A549 (cell line): ENCODE measurements around the gene ZC4H2.

Source experiments
- CTCF ChIP-seq: fragments of >200 bp; sonication (Bioruptor Twin); formaldehyde crosslinking; IDR thresholded peaks from 3 replicates; pipeline ENCODE4 v1.5.1; 2016
- EP300 ChIP-seq, 2 experiments: fragments of >200 bp; sonication (Bioruptor Twin); formaldehyde crosslinking; IDR thresholded peaks; 2 replicates in 1 of 2; 3 replicates in 1 of 2; pipeline ENCODE4 v1.6.1; 2016 to 2017
- POLR2A ChIP-seq: IDR thresholded peaks from 2 replicates; pipeline ENCODE4 v1.6.1; 2012; ENCODE audit warnings: mild to moderate bottlenecking, low read length
- RNF2 ChIP-seq: fragments of 200-600 bp; sonication (generic); IDR thresholded peaks from 2 replicates; pipeline ENCODE4 v1.6.1; 2016; ENCODE audit warnings: low read depth, mild to moderate bottlenecking, antibody characterized with exemption, moderate library complexity, borderline replicate concordance

GRCh38 chrX:64977051-64977450 lies 801 bp upstream of the ZC4H2 start:
- no peak for TF ChIP-seq EP300 (IDR thresholded peaks at IDR 0.05)
- TF ChIP-seq CTCF = no peak
- no peak for TF ChIP-seq POLR2A
- TF ChIP-seq RNF2 = no peak
